HEK293 (cell line): ENCODE data around the gene ZNRF1.

Experiments
- CTCF ChIA-PET: fragments of 350-600 bp; formaldehyde crosslinking; extraction: SDS; loops from one replicate; lab custom pipeline; 2021; ENCODE audit warnings: antibody characterized with exemption; lab: Yijun Ruan, JAX
- POLR2A ChIA-PET: fragments of 300-600 bp; formaldehyde crosslinking; extraction: SDS; loops from one replicate; lab custom pipeline; 2020; ENCODE audit warnings: antibody characterized with exemption, inconsistent platforms; lab: Yijun Ruan, JAX
- H3K27ac ChIP-seq: fragments of 200-500 bp; sonication (Bioruptor generic); 2 replicates; pipeline ENCODE4 v1.5.1; 2014; ENCODE audit warnings: low read depth, low read length, control low read depth, inconsistent platforms; ENCODE audit errors: extremely low read depth
- H3K36me3 ChIP-seq, 2 experiments: fragments of 200-500 bp in 1 of 2; sonication (Bioruptor generic) in 1 of 2; 1 replicate in 1 of 2; 2 replicates in 1 of 2; pipeline ENCODE4 v1.5.1; 2014 to 2017; ENCODE audit warnings: inconsistent platforms in 2 of 2, low read length in 2 of 2; ENCODE audit not compliant: control insufficient read depth in 2 of 2, insufficient read depth in 1 of 2
- H3K4me1 ChIP-seq: fragments of 200-500 bp; sonication (Bioruptor generic); 2 replicates; pipeline ENCODE4 v1.5.1; 2014; ENCODE audit warnings: mild to moderate bottlenecking, low read length, inconsistent platforms; ENCODE audit not compliant: control insufficient read depth, insufficient read depth
- H3K4me3 ChIP-seq: 2 replicates; pipeline ENCODE4 v1.5.1; 2011; ENCODE audit warnings: low read depth, mild to moderate bottlenecking, control low read depth, low read length, moderate library complexity
- H3K9me3 ChIP-seq: fragments of 200-500 bp; sonication (Bioruptor generic); 2 replicates; pipeline ENCODE4 v1.5.1; 2014; ENCODE audit warnings: low read depth, low read length, inconsistent platforms; ENCODE audit not compliant: control insufficient read depth, insufficient read depth
- IKZF3 ChIP-seq: fragments of 450-650 bp; IDR thresholded peaks from 2 replicates; pipeline ENCODE4 v1.5.0; 2018; ENCODE audit warnings: missing biosample characterization, mild to moderate bottlenecking, missing genetic modification characterization, moderate library complexity
- SETDB1 ChIP-seq: IDR thresholded peaks from one replicate; pipeline ENCODE4 v1.6.1; 2017; ENCODE audit warnings: mild to moderate bottlenecking, low read length, moderate library complexity, mixed read lengths; ENCODE audit not compliant: insufficient read length
- YY1 ChIP-seq: fragments of 450-650 bp; formaldehyde crosslinking; IDR thresholded peaks from 2 replicates; pipeline ENCODE4 v1.5.1; 2018; ENCODE audit warnings: missing biosample characterization, missing genetic modification characterization
- YY2 ChIP-seq: fragments of 450-650 bp; formaldehyde crosslinking; IDR thresholded peaks from 2 replicates; pipeline ENCODE4 v1.5.1; 2016; ENCODE audit warnings: missing biosample characterization, missing genetic modification characterization
- ZFP3 ChIP-seq: fragments of 450-650 bp; formaldehyde crosslinking; IDR thresholded peaks from 2 replicates; pipeline ENCODE4 v1.5.1; 2016; ENCODE audit warnings: low read depth, missing biosample characterization, missing genetic modification characterization
- ZNF174 ChIP-seq: fragments of 450-650 bp; formaldehyde crosslinking; IDR thresholded peaks from 2 replicates; pipeline ENCODE4 v1.5.0; 2017; ENCODE audit warnings: missing biosample characterization, mild to moderate bottlenecking, missing genetic modification characterization
- ZNF202 ChIP-seq: fragments of 450-650 bp; formaldehyde crosslinking; IDR thresholded peaks from 2 replicates; pipeline ENCODE4 v1.5.1; 2016; ENCODE audit warnings: missing biosample characterization, missing genetic modification characterization, borderline replicate concordance
- ZNF302 ChIP-seq: fragments of 450-650 bp; formaldehyde crosslinking; IDR thresholded peaks from 2 replicates; pipeline ENCODE4 v1.5.1; 2016; ENCODE audit warnings: missing biosample characterization, missing genetic modification characterization, low read depth
- ZNF544 ChIP-seq: fragments of 450-650 bp; formaldehyde crosslinking; IDR thresholded peaks from 2 replicates; pipeline ENCODE4 v1.5.0; 2017; ENCODE audit warnings: missing biosample characterization, missing genetic modification characterization
- ZNF548 ChIP-seq: fragments of 450-650 bp; formaldehyde crosslinking; IDR thresholded peaks from 2 replicates; pipeline ENCODE4 v1.5.1; 2016; ENCODE audit warnings: missing biosample characterization, missing genetic modification characterization
- ZNF624 ChIP-seq: fragments of 450-650 bp; formaldehyde crosslinking; IDR thresholded peaks from 2 replicates; pipeline ENCODE4 v1.5.1; 2017; ENCODE audit warnings: missing biosample characterization, missing genetic modification characterization
- ZNF626 ChIP-seq: fragments of 450-650 bp; sonication (Bioruptor Pico); formaldehyde crosslinking; IDR thresholded peaks from 2 replicates; pipeline ENCODE4 v1.5.1; 2018; ENCODE audit warnings: missing biosample characterization, missing genetic modification characterization, inconsistent platforms
- ZNF837 ChIP-seq: fragments of 450-650 bp; formaldehyde crosslinking; IDR thresholded peaks from 2 replicates; pipeline ENCODE4 v1.5.1; 2016; ENCODE audit warnings: missing biosample characterization, missing genetic modification characterization
- TF ChIP-seq, protein P1 (sequence below): fragments of 450-650 bp; formaldehyde crosslinking; conservative IDR thresholded peaks from 2 replicates; pipeline ENCODE4 v1.5.1; 2016; ENCODE audit warnings: low read depth, missing biosample characterization, missing genetic modification characterization
- TF ChIP-seq, protein P2 (sequence below): fragments of 450-650 bp; formaldehyde crosslinking; IDR thresholded peaks from 2 replicates; pipeline ENCODE4 v1.5.1; 2017; ENCODE audit warnings: missing biosample characterization, missing genetic modification characterization
- TF ChIP-seq, protein P3 (sequence below): fragments of 450-650 bp; formaldehyde crosslinking; IDR thresholded peaks from 2 replicates; pipeline ENCODE4 v1.5.1; 2016; ENCODE audit warnings: missing biosample characterization, missing genetic modification characterization
- TF ChIP-seq, protein P4 (sequence below): fragments of 450-650 bp; IDR thresholded peaks from 2 replicates; pipeline ENCODE4 v1.5.1; 2018; ENCODE audit warnings: missing biosample characterization, missing genetic modification characterization
- TF ChIP-seq, protein P5 (sequence below): fragments of 450-650 bp; formaldehyde crosslinking; IDR thresholded peaks from 2 replicates; pipeline ENCODE4 v1.5.1; 2016; ENCODE audit warnings: missing biosample characterization, missing genetic modification characterization

ZNRF1 gene

DNA sequence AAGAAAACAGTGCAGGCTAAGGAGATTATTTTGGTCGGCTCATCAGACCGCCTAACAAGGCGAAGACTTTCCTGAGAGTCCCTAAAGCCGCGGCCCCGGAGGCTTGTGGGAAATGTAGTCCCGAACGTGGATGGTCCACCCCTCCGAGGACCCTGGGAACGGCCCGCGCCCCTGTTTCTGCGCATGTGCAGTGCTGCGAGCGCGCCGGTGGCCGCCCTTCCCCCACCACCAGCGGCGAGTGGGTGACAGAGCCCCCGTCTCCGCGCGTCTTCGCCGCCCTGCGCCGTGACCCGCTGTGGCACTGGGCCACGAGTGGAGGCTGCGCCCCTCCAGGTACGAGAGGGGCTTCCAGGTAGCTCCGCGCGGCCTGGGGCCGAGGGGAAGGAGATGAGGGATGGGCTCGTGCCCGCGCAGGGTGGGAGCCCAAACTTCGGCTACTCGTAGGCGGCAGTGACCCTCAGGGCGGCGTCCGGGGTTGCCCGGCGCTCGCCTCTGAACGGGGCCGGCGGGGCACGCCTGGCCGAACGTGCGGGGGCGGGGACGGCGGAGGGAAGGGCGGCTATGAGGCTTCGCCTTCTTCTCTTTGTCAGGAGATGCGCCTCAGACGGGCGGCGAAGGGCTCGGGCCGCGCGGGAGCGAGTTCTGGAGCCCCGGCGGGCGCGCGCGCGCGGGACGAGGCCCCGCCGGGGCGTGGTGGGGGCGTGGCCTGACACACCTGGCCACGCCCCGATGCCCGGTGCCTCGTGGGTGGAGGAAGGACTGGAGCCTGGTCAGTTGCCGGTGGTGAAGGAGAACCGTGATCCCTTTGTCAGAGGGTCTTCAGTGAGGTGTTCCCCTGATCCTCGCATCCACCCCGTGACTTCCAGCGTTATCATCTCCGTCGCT is 149.7 kb downstream of the ZNRF1 start, which contains the start of gene ZFP1 (continued):
- TF ChIP-seq, protein P1, sequence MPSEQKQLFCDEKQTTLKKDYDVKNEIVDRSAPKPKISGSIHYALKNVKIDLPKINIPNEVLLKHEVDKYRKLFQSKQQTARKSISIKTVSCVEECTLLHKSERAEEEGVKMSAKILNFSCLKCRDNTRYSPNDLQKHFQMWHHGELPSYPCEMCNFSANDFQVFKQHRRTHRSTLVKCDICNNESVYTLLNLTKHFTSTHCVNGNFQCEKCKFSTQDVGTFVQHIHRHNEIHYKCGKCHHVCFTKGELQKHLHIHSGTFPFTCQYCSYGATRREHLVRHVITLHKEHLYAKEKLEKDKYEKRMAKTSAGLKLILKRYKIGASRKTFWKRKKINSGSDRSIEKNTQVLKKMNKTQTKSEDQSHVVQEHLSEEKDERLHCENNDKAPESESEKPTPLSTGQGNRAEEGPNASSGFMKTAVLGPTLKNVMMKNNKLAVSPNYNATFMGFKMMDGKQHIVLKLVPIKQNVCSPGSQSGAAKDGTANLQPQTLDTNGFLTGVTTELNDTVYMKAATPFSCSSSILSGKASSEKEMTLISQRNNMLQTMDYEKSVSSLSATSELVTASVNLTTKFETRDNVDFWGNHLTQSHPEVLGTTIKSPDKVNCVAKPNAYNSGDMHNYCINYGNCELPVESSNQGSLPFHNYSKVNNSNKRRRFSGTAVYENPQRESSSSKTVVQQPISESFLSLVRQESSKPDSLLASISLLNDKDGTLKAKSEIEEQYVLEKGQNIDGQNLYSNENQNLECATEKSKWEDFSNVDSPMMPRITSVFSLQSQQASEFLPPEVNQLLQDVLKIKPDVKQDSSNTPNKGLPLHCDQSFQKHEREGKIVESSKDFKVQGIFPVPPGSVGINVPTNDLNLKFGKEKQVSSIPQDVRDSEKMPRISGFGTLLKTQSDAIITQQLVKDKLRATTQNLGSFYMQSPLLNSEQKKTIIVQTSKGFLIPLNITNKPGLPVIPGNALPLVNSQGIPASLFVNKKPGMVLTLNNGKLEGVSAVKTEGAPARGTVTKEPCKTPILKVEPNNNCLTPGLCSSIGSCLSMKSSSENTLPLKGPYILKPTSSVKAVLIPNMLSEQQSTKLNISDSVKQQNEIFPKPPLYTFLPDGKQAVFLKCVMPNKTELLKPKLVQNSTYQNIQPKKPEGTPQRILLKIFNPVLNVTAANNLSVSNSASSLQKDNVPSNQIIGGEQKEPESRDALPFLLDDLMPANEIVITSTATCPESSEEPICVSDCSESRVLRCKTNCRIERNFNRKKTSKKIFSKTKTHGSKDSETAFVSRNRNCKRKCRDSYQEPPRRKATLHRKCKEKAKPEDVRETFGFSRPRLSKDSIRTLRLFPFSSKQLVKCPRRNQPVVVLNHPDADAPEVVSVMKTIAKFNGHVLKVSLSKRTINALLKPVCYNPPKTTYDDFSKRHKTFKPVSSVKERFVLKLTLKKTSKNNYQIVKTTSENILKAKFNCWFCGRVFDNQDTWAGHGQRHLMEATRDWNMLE (tag by site-specific recombination), result 0 out of 2 replicates have a peak, but pooled peaks have one; percentile 17
- TF ChIP-seq, protein P2, sequence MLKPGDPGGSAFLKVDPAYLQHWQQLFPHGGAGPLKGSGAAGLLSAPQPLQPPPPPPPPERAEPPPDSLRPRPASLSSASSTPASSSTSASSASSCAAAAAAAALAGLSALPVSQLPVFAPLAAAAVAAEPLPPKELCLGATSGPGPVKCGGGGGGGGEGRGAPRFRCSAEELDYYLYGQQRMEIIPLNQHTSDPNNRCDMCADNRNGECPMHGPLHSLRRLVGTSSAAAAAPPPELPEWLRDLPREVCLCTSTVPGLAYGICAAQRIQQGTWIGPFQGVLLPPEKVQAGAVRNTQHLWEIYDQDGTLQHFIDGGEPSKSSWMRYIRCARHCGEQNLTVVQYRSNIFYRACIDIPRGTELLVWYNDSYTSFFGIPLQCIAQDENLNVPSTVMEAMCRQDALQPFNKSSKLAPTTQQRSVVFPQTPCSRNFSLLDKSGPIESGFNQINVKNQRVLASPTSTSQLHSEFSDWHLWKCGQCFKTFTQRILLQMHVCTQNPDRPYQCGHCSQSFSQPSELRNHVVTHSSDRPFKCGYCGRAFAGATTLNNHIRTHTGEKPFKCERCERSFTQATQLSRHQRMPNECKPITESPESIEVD (tag by site-specific recombination), result no peak
- TF ChIP-seq YY2 (tag by site-specific recombination) (peak; percentile 55; the same call in 1 of the 2 replicates), IKZF3 (tag by site-specific recombination) (no peak), ZFP3 (tag by site-specific recombination) (no peak), ZNF837 (no peak), ZNF544 (tag by site-specific recombination) (no peak), ZNF626 (tag by site-specific recombination) (no peak), ZNF174 (tag by site-specific recombination) (no peak), ZNF302 (tag by site-specific recombination) (no peak), YY1 (no peak)
- TF ChIP-seq, protein P3, sequence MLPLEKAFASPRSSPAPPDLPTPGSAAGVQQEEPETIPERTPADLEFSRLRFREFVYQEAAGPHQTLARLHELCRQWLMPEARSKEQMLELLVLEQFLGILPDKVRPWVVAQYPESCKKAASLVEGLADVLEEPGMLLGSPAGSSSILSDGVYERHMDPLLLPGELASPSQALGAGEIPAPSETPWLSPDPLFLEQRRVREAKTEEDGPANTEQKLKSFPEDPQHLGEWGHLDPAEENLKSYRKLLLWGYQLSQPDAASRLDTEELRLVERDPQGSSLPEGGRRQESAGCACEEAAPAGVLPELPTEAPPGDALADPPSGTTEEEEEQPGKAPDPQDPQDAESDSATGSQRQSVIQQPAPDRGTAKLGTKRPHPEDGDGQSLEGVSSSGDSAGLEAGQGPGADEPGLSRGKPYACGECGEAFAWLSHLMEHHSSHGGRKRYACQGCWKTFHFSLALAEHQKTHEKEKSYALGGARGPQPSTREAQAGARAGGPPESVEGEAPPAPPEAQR (tag by site-specific recombination), result no peak; the same call in 1 of the 2 replicates
- TF ChIP-seq, protein P4, sequence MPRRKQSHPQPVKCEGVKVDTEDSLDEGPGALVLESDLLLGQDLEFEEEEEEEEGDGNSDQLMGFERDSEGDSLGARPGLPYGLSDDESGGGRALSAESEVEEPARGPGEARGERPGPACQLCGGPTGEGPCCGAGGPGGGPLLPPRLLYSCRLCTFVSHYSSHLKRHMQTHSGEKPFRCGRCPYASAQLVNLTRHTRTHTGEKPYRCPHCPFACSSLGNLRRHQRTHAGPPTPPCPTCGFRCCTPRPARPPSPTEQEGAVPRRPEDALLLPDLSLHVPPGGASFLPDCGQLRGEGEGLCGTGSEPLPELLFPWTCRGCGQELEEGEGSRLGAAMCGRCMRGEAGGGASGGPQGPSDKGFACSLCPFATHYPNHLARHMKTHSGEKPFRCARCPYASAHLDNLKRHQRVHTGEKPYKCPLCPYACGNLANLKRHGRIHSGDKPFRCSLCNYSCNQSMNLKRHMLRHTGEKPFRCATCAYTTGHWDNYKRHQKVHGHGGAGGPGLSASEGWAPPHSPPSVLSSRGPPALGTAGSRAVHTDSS (tag by site-specific recombination), result 0 out of 2 replicates have a peak, but pooled peaks have one; percentile 2

DNA sequence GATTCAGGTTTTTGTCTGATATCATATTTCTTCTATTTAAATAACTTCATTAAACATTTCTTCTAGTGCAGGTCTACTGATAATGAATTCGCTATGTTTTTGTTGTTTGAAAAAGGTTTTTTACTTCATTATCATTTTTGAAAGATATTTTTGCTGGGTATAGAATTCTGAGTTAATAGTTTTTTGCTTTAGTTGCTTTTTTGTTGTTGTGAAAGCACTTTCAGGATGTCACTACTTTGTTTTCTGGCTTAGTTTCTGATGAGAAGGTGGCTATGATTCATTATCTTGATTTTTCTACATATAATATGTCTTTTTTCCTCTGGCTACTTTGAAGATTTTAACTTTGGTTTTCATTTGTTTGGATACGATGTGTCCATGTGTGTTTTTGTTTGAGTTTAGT is 153.0 kb downstream of the ZNRF1 start:
- no peak overlapping the region for H3K27ac ChIP-seq
- H3K36me3 ChIP-seq, result peaks cover 13 to 42% of the 10 kb centered on the region in 2 experiments
- POLR2A ChIA-PET, result no interaction called here
- H3K4me3 ChIP-seq, result no peak overlapping the region
- TF ChIP-seq ZNF548, result no peak
- TF ChIP-seq SETDB1, result peak; percentile 82
- TF ChIP-seq, protein P5, sequence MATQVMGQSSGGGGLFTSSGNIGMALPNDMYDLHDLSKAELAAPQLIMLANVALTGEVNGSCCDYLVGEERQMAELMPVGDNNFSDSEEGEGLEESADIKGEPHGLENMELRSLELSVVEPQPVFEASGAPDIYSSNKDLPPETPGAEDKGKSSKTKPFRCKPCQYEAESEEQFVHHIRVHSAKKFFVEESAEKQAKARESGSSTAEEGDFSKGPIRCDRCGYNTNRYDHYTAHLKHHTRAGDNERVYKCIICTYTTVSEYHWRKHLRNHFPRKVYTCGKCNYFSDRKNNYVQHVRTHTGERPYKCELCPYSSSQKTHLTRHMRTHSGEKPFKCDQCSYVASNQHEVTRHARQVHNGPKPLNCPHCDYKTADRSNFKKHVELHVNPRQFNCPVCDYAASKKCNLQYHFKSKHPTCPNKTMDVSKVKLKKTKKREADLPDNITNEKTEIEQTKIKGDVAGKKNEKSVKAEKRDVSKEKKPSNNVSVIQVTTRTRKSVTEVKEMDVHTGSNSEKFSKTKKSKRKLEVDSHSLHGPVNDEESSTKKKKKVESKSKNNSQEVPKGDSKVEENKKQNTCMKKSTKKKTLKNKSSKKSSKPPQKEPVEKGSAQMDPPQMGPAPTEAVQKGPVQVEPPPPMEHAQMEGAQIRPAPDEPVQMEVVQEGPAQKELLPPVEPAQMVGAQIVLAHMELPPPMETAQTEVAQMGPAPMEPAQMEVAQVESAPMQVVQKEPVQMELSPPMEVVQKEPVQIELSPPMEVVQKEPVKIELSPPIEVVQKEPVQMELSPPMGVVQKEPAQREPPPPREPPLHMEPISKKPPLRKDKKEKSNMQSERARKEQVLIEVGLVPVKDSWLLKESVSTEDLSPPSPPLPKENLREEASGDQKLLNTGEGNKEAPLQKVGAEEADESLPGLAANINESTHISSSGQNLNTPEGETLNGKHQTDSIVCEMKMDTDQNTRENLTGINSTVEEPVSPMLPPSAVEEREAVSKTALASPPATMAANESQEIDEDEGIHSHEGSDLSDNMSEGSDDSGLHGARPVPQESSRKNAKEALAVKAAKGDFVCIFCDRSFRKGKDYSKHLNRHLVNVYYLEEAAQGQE (tag by site-specific recombination), result no peak
- TF ChIP-seq, protein P3 (tag by site-specific recombination), result no peak
- TF ChIP-seq ZNF624 (tag by site-specific recombination), result no peak
- no peak for TF ChIP-seq ZNF202 (tag by site-specific recombination)
- H3K4me1 ChIP-seq, result no peaks in the 10 kb centered on the region
- no peaks in the 10 kb centered on the region for H3K9me3 ChIP-seq
- CTCF ChIA-PET, result no interaction called here
